Omental fat pad (tissue), 4 donors: ENCODE measurements around the gene BPI. TPM values are rescaled to one million over a fixed set of nuclear protein-coding genes. Genes with fewer than 3 reads are reported as not detected.

Source experiments
- ATAC-seq: fragments of 150-250 bp; one replicate; pipeline ENCODE4 v1.9.1; 2016; ENCODE audit warnings: mild to moderate bottlenecking, moderate library complexity; ENCODE audit not compliant: low FRiP score
- DNase-seq: peaks from one replicate; pipeline ENCODE4 v3.0.0-alpha.2; 2019; ENCODE audit warnings: low spot score
- CTCF ChIP-seq, 3 donors: fragments of 450-650 bp; IDR thresholded peaks; one replicate each; pipeline ENCODE4 v1.5.1; 2016 to 2017; ENCODE audit warnings: antibody characterized with exemption in 3 of 3, mild to moderate bottlenecking in 3 of 3, moderate library complexity in 2 of 3
- total RNA-seq, 4 donors: library from RNA; depleted of rRNA; stranded (reverse); fragments of >200 nt; gene quantifications; one replicate each; pipeline ENCODE4 v1.1.0, GENCODE V29; 2016

BPI gene
- total RNA-seq, 4 donors from 2014 or later, result 0.63 to 0.74 TPM; not detected in 2

GRCh38 chr20:38304845-38305447, 990 bp downstream of the BPI start:
- no peak for DNase-seq
- no peak for ATAC-seq
- TF ChIP-seq CTCF (IDR thresholded peaks at IDR 0.05), result no peak

DNA sequence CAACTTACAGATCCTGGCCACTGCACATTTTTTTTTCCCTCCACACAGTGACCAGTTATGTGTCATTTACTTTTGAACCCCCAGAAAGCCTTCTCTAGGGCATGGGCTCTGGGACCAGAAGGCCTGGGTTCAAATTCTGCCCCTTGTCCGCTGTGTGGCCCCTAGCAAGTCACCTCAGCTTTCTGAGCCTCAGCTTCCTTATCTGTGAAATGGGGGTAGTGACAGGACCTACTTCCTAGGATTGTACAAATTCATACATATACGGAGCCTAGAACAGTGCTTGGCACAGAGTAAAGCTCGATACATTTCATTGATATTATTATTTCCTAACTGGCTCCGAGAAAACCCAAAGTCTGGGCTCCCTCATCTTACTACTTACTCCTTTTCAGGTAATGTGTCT, 1.6 kb downstream of the BPI start:
- TF ChIP-seq CTCF (IDR thresholded peaks at IDR 0.05), result no peak
- DNase-seq (no peak), ATAC-seq (no peak)

- ATAC-seq (no peak), DNase-seq (no peak)
- TF ChIP-seq CTCF (IDR thresholded peaks at IDR 0.05), result no peak
Observed at GRCh38 chr20:38306379-38306778, 2.4 kb downstream of the BPI start.

GRCh38 chr20:38307371-38308046, 3.6 kb downstream of the BPI start:
- no peak for ATAC-seq
- TF ChIP-seq CTCF (IDR thresholded peaks at IDR 0.05), result no peak

GRCh38 chr20:38308047-38308438, 4.1 kb downstream of the BPI start:
- no peak for DNase-seq
- ATAC-seq, result no peak
- TF ChIP-seq CTCF (IDR thresholded peaks at IDR 0.05), result no peak

More at GRCh38 chr20:38307371-38308046, 3.6 kb downstream of the BPI start:
- no peak for DNase-seq

- no peak for TF ChIP-seq CTCF (IDR thresholded peaks at IDR 0.05)
- ATAC-seq (no peak), DNase-seq (no peak)
Observed at GRCh38 chr20:38308447-38308846, 4.5 kb downstream of the BPI start.

- TF ChIP-seq CTCF (IDR thresholded peaks at IDR 0.05), result no peak
- ATAC-seq (no peak), DNase-seq (no peak)
Observed at GRCh38 chr20:38311091-38311490, 7.1 kb downstream of the BPI start.
